Omental fat pad (tissue), 4 donors: ENCODE data around the gene SERPINA10. TPM values are rescaled to one million over a fixed set of nuclear protein-coding genes. Genes with fewer than 3 reads are reported as not detected.
"Not testable (repeated sequence)": the region's sequence is repeated elsewhere in the genome, so short reads cannot be mapped to it uniquely, and the experiment has no call there.

ENCODE experiments used
- ATAC-seq: fragments of 150-250 bp; one replicate; pipeline ENCODE4 v1.9.1; 2016; ENCODE audit warnings: mild to moderate bottlenecking, moderate library complexity; ENCODE audit not compliant: low FRiP score
- DNase-seq: peaks from one replicate; pipeline ENCODE4 v3.0.0-alpha.2; 2019; ENCODE audit warnings: low spot score
- total RNA-seq, 4 donors: library from RNA; depleted of rRNA; stranded (reverse); fragments of >200 nt; gene quantifications; one replicate each; pipeline ENCODE4 v1.1.0, GENCODE V29; 2016
- TF ChIP-seq, protein P1 (sequence below), 3 donors: fragments of 450-650 bp; IDR thresholded peaks; one replicate each; pipeline ENCODE4 v1.5.1; 2016 to 2017; ENCODE audit warnings: antibody characterized with exemption in 3 of 3, mild to moderate bottlenecking in 3 of 3, moderate library complexity in 2 of 3

The SERPINA10 gene
- total RNA-seq, 4 donors from 2014 or later: not detected

DNA sequence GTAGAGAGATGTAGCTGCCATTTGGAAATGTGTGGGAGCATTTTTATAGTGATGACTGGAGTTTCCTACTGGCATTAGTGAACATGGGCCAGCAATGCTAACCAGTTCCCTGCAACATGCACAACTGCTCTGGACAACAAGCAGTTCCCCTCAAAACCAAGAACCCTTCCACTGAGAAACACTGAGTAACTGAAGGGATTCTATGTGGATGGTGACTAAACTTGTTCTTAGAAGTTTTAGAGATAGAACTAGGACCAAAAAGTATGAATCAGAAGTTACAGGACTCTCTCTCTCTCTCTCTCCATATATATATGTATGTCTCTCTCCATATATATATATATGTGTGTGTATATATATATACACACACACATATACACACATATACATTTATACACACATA is 7.9 kb downstream of the SERPINA10 start:
- TF ChIP-seq, protein P1, sequence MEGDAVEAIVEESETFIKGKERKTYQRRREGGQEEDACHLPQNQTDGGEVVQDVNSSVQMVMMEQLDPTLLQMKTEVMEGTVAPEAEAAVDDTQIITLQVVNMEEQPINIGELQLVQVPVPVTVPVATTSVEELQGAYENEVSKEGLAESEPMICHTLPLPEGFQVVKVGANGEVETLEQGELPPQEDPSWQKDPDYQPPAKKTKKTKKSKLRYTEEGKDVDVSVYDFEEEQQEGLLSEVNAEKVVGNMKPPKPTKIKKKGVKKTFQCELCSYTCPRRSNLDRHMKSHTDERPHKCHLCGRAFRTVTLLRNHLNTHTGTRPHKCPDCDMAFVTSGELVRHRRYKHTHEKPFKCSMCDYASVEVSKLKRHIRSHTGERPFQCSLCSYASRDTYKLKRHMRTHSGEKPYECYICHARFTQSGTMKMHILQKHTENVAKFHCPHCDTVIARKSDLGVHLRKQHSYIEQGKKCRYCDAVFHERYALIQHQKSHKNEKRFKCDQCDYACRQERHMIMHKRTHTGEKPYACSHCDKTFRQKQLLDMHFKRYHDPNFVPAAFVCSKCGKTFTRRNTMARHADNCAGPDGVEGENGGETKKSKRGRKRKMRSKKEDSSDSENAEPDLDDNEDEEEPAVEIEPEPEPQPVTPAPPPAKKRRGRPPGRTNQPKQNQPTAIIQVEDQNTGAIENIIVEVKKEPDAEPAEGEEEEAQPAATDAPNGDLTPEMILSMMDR (IDR thresholded peaks at IDR 0.05): no peak
- ATAC-seq (no peak), DNase-seq (no peak)

DNA sequence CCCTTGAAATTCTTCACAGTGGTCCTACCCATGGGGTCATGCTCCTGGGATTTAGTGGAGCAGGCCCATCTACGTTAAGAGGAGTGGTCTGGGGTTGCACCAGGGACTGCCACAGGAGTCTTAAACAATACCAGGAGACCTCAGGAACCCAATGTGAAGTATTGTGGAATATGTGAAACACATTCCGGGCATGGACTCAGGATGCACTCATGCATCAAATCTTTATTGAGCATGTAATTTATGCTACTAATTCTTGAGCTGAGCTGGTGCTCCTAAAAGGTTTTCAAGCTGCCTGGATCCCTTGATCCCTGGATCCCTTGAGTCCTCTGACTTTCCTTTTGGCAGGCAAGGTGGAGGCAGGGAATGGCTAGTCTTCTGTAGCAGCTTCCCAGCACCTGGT is 8.8 kb downstream of the SERPINA10 start:
- TF ChIP-seq, protein P1 (IDR thresholded peaks at IDR 0.05): no peak
- ATAC-seq (no peak), DNase-seq (no peak)

DNA sequence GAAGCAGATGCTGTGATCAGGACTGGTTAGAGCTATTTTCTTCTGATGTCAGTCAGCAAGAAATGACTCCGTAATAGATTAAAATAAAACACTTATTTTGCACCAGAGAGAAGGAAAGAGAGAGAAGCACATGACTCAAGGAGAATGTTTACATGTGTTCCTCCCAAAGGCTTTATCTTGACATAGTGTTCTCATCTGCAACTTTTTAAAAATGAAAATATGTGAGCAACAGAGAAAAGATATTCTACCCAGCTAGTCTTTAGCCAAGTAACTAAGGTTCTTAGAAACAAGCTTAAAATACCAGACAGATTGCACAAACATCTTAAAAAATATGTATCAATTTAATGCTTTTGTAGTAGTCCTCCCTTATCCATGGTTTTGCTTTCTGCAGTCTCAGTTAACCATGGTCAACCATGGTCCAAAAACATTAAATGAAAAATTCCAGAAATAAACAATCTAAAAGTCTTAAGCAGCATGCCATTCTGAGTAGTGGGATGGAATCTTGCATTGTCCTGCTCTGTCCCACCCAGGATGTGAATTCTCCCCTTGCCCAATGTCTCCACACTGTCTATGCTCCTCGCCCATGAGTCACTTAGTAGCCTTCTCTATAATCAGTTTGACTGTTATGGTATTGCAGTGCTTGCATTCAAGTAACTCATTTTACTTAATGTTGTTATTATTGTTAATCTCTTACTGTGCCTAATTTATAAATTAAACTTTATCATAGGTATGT is 9.9 kb downstream of the SERPINA10 start:
- DNase-seq: no peak
- TF ChIP-seq, protein P1 (IDR thresholded peaks at IDR 0.05): no peak
- ATAC-seq: peak; percentile 75

DNA sequence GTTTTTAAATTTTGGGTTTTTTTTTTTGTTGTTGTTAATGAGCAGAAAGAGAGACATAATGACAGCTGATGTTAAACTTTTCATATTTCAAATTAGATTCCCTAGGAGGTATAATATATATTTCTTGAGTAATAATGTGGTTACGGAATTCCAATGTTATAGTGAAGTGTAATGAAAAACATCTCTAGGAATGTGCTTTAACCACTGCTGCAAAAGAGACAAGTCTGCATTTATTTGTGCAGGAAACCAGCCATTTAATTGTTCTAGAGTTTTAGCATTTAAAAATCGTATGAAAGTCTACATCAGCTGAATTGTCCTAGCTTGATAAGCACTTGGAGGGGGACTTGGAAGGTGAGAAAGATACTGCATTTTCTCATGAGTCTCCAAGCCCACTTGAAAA is 14.3 kb downstream of the SERPINA10 start:
- DNase-seq (no peak), ATAC-seq (no peak)
- TF ChIP-seq, protein P1 (IDR thresholded peaks at IDR 0.05): no peak

DNA sequence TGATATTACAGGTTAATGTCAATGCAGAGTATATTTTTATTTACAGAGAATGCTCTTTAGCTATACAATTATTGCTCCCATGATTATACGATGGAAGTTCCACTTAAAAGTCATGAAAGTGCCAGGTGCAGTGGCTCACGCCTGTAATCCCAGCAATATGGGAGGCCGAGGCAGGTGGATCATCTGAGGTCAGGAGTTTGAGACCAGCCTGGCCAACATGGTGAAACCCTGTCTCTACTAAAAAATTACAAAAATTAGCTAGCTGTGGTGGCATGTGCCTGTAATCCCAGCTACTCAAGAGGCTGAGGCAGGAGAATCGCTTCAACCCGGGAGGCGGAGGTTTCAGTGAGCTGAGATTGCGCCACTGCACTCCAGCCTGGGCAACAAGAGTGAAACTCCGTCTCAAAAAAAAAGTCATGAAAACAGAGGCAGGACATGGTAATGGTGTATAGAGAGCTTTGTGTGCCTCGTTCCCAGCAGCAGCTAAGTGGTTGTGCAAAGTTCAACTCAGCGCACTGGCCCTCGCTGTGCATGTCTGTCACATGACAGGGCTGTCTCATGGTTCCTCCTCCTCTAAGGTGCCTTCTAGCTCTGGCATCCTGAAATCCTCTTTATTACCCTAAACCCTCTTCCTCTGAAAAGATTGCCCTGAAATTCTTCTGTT is 16.0 kb downstream of the SERPINA10 start:
- DNase-seq, ATAC-seq: not testable (repeated sequence)

DNA sequence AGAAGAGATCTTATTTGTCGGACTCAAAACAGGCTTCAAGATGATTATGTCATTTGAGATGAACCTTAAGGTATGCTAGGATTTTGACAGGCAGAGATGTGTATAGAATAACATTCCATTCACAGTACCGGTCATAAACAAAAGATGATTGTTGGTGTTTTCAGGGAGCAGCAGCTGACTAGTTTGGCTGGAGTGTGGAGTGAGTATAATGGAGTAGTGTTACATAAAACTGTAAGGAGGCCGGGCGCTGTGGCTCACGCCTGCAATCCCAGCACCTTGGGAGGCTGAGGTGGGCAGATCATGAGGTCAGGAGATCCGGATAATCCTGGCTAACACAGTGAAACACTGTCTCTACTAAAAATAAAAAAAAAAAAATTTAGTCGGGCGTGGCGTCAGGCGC is 23.9 kb downstream of the SERPINA10 start:
- TF ChIP-seq, protein P1 (IDR thresholded peaks at IDR 0.05): no peak
- DNase-seq (no peak), ATAC-seq (no peak)

DNA sequence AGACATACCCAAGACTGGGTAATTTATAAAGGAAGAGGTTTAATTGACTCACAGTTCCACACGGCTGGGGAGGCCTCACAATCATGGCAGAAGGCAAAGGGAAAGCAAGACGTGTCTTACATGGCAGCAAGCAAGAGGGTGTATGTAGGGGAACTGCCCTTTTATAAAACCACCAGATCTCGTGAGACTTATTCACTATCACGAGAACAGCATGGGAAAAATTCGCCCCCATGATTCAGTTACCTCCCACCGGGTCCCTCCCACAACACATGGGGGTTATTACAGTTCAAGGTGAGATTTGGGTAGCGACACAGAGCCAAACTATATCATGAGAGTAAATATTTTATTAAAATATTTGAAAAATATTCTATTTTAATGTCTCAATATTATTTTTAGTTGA is 24.5 kb downstream of the SERPINA10 start:
- not testable (repeated sequence) for ATAC-seq, DNase-seq

DNA sequence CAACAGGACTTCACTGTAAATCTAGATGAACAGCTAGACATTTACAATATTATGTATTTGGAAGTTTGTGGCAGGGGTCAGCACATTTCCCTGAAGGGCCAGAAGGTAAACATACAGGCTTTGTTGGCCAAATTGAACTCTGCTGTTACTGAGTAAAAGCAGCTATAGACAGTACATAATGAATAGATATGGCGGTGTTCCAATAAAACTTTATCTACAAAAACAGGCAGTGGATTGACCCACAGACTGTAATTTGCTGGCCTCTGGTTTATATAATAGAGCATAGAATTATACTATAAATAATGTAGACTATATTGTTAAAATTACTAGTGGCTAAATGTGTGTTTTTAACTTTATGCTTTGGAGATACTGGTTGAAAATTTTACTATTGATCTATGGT is 25.7 kb downstream of the SERPINA10 start:
- DNase-seq: no peak
- TF ChIP-seq, protein P1 (IDR thresholded peaks at IDR 0.05): no peak
- ATAC-seq: no peak

DNA sequence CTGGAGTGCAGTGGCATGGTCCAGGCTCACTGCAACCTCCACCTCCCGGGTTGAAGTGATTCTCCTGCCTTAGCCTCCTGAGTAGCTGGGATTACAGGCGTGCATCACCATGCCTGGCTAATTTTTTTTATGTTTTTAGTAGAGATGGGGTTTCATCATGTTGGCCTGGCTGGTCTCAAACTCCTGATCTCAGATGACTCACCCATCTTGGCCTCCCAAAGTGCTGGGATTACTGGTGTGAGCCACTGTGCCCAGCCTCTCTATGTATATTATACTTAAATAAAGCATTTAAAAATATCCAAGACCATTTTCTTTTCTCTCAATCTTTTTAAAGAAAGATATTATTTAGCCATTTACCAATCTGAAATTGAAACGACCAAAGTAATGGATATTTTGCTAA is 28.9 kb downstream of the SERPINA10 start:
- DNase-seq: not testable (repeated sequence)

More for the DNA sequence above, 28.9 kb downstream of the SERPINA10 start:
- not testable (repeated sequence) for ATAC-seq
